ENCODE results near the gene ARID3C. TPM values are rescaled to one million over a fixed set of nuclear protein-coding genes. Genes with fewer than 3 reads are reported as not detected.
A peak's percentile ranks its signal among the peaks of the same experiment; 100 is the strongest.

ARID3C gene
- total and polyA plus RNA-seq, 3 donors from 2014 or later: 0.31 to 0.45 (median 0.37) TPM

DNA sequence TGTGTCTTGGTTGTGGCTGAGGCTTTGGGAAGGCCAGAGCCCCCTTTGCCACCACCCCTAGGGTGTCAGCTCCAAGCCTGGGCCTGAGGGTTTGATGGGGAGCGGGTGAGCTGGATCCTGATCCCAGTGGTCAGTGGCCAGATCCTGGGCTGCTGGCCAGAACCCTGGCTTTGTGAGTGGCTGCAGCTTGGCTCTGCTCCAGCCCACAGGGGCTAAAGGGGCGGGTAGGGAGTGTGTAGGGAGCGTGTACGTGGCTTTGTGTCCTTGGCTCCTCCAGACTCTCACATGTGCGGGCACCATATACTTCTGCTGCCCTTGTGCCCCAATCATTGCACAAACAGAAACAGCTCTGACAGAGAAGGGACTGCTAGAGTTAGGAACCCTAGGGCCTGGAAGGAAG is 21.9 kb upstream of the ARID3C start:
- no peak overlapping the region for H3K4me3 ChIP-seq
- no peak for TF ChIP-seq POLR2A (IDR thresholded peaks at IDR 0.05)
- TF ChIP-seq, protein P1, sequence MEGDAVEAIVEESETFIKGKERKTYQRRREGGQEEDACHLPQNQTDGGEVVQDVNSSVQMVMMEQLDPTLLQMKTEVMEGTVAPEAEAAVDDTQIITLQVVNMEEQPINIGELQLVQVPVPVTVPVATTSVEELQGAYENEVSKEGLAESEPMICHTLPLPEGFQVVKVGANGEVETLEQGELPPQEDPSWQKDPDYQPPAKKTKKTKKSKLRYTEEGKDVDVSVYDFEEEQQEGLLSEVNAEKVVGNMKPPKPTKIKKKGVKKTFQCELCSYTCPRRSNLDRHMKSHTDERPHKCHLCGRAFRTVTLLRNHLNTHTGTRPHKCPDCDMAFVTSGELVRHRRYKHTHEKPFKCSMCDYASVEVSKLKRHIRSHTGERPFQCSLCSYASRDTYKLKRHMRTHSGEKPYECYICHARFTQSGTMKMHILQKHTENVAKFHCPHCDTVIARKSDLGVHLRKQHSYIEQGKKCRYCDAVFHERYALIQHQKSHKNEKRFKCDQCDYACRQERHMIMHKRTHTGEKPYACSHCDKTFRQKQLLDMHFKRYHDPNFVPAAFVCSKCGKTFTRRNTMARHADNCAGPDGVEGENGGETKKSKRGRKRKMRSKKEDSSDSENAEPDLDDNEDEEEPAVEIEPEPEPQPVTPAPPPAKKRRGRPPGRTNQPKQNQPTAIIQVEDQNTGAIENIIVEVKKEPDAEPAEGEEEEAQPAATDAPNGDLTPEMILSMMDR (IDR thresholded peaks at IDR 0.05): no peak
- no peaks in the 10 kb centered on the region for H3K9me3 ChIP-seq
- H3K36me3 ChIP-seq (ENCODE audit: low read depth, missing control alignments): no peaks in the 10 kb centered on the region
- 63 to 68% methylated on average over 5 of the region's 5 CpGs for WGBS, 2 donors
- peak; percentile 53 for DNase-seq
- peaks cover 56% of the 10 kb centered on the region for H3K4me1 ChIP-seq
- H3K27me3 ChIP-seq: no peaks in the 10 kb centered on the region
- intact Hi-C loops (cut with DNase I; ENCODE audit: low total_unique reads): no loop called here
- no peak overlapping the region for H3K27ac ChIP-seq

DNA sequence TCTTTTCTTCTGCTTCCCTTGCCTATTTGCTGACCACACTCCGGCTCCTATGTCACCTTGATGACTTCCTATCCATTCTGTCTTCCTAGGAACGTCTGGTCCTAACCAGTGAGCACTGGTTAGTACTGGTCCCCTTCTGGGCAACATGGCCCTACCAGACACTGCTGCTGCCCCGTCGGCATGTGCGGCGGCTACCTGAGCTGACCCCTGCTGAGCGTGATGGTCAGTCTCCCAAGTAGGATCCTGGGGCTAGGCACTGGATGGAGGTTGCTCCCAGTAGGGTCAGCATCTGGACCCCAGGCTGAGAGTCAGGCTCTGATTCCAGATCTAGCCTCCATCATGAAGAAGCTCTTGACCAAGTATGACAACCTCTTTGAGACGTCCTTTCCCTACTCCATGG is 19.8 kb upstream of the ARID3C start:
- DNase-seq: no peak
- peaks cover 39% of the 10 kb centered on the region for H3K4me1 ChIP-seq
- H3K36me3 ChIP-seq (ENCODE audit: low read depth, missing control alignments): no peaks in the 10 kb centered on the region
- no peaks in the 10 kb centered on the region for H3K9me3 ChIP-seq
- H3K27me3 ChIP-seq: no peaks in the 10 kb centered on the region
- 94 to 96% methylated on average over 7 to 8 of the region's 8 CpGs for WGBS, 2 donors
- H3K4me3 ChIP-seq: no peak overlapping the region
- no peak overlapping the region for H3K27ac ChIP-seq
- TF ChIP-seq, protein P1 (IDR thresholded peaks at IDR 0.05): no peak
- no peak for TF ChIP-seq POLR2A (IDR thresholded peaks at IDR 0.05)
- intact Hi-C loops (cut with DNase I; ENCODE audit: low total_unique reads): no loop called here

DNA sequence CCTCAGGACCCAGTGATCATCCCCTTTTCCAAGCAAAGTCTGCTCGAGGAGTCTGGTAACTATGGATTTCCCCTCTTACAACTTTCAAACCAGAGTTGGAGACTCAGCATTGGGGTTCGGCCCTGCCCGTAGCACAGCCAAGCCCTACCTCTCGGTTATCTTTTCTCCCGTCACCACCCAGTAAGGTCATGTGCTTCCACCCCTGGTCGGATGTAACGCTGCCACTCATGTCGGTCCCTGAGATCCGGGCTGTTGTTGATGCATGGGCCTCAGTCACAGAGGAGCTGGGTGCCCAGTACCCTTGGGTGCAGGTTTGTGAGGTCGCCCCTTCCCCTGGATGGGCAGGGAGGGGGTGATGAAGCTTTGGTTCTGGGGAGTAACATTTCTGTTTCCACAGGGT is 18.8 kb upstream of the ARID3C start:
- intact Hi-C loops (cut with DNase I; ENCODE audit: low total_unique reads): no loop called here
- H3K27ac ChIP-seq: peak overlapping the region in 1 of 2 donors; percentile 86
- H3K36me3 ChIP-seq (ENCODE audit: low read depth, missing control alignments): no peaks in the 10 kb centered on the region
- peak overlapping the region in 1 of 2 donors; percentile 70 for H3K4me3 ChIP-seq
- no peak for TF ChIP-seq POLR2A (IDR thresholded peaks at IDR 0.05)
- TF ChIP-seq, protein P1 (IDR thresholded peaks at IDR 0.05): no peak
- 60 to 67% methylated on average over 10 of the region's 10 CpGs for WGBS, 2 donors
- DNase-seq: no peak
- H3K27me3 ChIP-seq: no peaks in the 10 kb centered on the region
- no peaks in the 10 kb centered on the region for H3K9me3 ChIP-seq
- peaks cover 29% of the 10 kb centered on the region for H3K4me1 ChIP-seq

DNA sequence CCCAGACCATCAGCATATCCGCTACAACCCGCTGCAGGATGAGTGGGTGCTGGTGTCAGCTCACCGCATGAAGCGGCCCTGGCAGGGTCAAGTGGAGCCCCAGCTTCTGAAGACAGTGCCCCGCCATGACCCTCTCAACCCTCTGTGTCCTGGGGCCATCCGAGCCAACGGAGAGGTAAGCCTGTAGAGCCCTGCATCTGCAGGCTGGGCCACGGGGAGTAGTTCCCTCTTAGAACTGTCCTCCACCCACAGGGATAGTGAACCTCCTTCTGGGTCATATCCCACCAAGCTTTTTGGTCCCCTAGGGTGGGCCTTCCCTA is 18.2 kb upstream of the ARID3C start:
- no peak for DNase-seq
- intact Hi-C loops (cut with DNase I; ENCODE audit: low total_unique reads): no loop called here
- peak overlapping the region; percentile 70 to 81 for H3K4me3 ChIP-seq

More for the DNA sequence above, 18.2 kb upstream of the ARID3C start:
- H3K9me3 ChIP-seq: no peaks in the 10 kb centered on the region
- TF ChIP-seq, protein P1 (IDR thresholded peaks at IDR 0.05): no peak
- TF ChIP-seq POLR2A (IDR thresholded peaks at IDR 0.05): no peak
- no peaks in the 10 kb centered on the region for H3K36me3 ChIP-seq (ENCODE audit: low read depth, missing control alignments)
- peak overlapping the region; percentile 60 to 86 for H3K27ac ChIP-seq
- H3K4me1 ChIP-seq: peaks cover 22% of the 10 kb centered on the region
- WGBS, 2 donors: 3% methylated on average over 8 of the region's 8 CpGs; no CpG with 5 or more reads in 1 of the 2 donors
- no peaks in the 10 kb centered on the region for H3K27me3 ChIP-seq
